GM21576 (cell line): ENCODE data around the gene AOAH.

Experiments used
- ATAC-seq: cut with Tn5 transposase; IDR thresholded peaks from one replicate; pipeline ENCODE4 v1.9.1; 2021; ENCODE audit warnings: mild to moderate bottlenecking, moderate library complexity; ENCODE audit not compliant: unreplicated experiment

Gene AOAH

GRCh38 chr7:36638140-36638539, 86.2 kb downstream of the AOAH start:
- no peak for ATAC-seq

- no peak for ATAC-seq
These were observed 86.9 kb downstream of the AOAH start for GRCh38 chr7:36637417-36637816.

GRCh38 chr7:36636126-36636525, 88.2 kb downstream of the AOAH start:
- ATAC-seq = no peak

- no peak for ATAC-seq
These were observed 89.2 kb downstream of the AOAH start for GRCh38 chr7:36635091-36635490.

GRCh38 chr7:36633377-36633776, 90.9 kb downstream of the AOAH start:
- ATAC-seq = no peak

GRCh38 chr7:36630112-36630650, 94.1 kb downstream of the AOAH start:
- ATAC-seq = no peak

GRCh38 chr7:36629351-36629750, 94.9 kb downstream of the AOAH start:
- ATAC-seq = no peak

GRCh38 chr7:36627836-36628235, 96.5 kb downstream of the AOAH start:
- ATAC-seq = no peak

GRCh38 chr7:36626111-36626510, 98.2 kb downstream of the AOAH start:
- ATAC-seq = no peak

GRCh38 chr7:36625247-36625646, 99.0 kb downstream of the AOAH start:
- ATAC-seq = no peak

GRCh38 chr7:36623247-36623646, 101.0 kb downstream of the AOAH start:
- ATAC-seq = no peak

- ATAC-seq = no peak
These were observed 102.9 kb downstream of the AOAH start for GRCh38 chr7:36621396-36621795.

- no peak for ATAC-seq
These were observed 104.1 kb downstream of the AOAH start for GRCh38 chr7:36620166-36620708.

GRCh38 chr7:36617408-36617807, 106.9 kb downstream of the AOAH start:
- no peak for ATAC-seq

GRCh38 chr7:36615852-36616540, 108.3 kb downstream of the AOAH start:
- ATAC-seq = no peak

GRCh38 chr7:36614959-36615358, 109.3 kb downstream of the AOAH start:
- no peak for ATAC-seq

- ATAC-seq = no peak
These were observed 111.2 kb downstream of the AOAH start for GRCh38 chr7:36613031-36613614.

GRCh38 chr7:36611703-36612102, 112.6 kb downstream of the AOAH start:
- ATAC-seq = no peak

- ATAC-seq = no peak
These were observed 116.6 kb downstream of the AOAH start for GRCh38 chr7:36607721-36608095.

- ATAC-seq = no peak
These were observed 117.1 kb downstream of the AOAH start for GRCh38 chr7:36606976-36607720.

- ATAC-seq = no peak
These were observed 117.9 kb downstream of the AOAH start for GRCh38 chr7:36606153-36606975.
